Measurements from ENCODE around the gene NEURL1B.
"Not testable (repeated sequence)": the region's sequence is repeated elsewhere in the genome, so short reads cannot be mapped to it uniquely, and the experiment has no call there.

Gene NEURL1B

GRCh38 chr5:172658961-172659501 lies 18.0 kb downstream of the NEURL1B start:
- DNase-seq, result no peak

- DNase-seq, result no peak
These were observed 18.5 kb downstream of the NEURL1B start for GRCh38 chr5:172659570-172659908.

DNA sequence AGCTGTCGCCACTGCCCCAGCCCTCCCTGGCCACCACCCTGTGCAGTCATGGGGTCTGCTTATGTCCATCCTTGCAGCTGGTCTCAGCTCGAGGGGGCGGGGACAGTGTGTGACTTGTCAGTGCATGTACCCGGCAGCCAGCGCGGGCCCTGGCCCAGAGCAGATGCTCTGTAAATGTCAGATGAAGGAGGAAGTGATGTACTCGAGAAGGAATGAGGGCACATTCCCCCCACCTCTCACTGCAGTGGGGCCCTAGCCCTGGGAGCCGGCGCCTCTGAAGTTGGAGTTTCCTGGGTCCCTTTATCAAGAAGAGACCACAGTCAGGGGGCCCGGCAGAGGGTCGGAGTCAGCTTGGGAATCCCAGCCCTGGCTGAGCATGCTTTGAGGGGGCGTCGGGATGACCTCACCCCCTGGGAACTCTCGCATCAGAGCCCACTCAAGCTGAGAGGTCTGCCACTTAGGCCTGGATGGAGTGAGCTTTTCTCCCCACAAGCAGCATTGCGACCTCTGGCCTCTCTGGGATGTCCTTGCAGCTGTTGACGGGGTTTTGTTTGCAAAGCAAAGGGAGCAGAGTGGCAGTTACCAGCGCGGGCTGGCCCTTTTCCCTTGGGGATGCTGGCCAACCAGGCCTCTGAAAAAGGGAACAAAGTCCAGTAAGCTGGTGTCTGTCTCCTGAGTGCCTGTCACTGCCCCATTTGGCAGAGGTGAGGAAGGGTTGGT lies 19.0 kb downstream of the NEURL1B start:
- DNase-seq, result no peak

- no peak for DNase-seq
These were observed 19.9 kb downstream of the NEURL1B start for GRCh38 chr5:172660974-172661373.

- DNase-seq, result no peak
These were observed 20.5 kb downstream of the NEURL1B start for GRCh38 chr5:172661526-172661925.

- DNase-seq, result no peak
These were observed 21.5 kb downstream of the NEURL1B start for GRCh38 chr5:172662596-172662995.

DNA sequence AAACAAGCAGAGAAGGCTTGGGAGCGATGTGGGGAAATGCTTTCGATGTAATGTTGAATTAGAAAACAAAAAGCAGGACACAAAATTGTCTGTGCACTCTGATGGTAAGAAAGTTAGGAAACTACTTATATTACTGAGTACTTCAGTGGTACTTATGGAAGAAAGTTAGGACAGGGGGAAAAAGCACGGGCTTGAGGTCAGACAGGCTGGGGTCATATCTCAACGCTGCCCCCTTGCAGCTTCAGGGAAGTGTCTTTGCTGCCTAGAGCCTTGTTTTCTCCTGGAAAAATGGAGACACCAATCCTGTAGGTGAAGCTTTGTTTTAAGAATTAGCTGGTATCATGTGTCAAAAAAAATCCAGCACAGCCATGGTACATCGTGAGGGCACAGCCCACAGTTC lies 23.0 kb downstream of the NEURL1B start:
- DNase-seq, result no peak

DNA sequence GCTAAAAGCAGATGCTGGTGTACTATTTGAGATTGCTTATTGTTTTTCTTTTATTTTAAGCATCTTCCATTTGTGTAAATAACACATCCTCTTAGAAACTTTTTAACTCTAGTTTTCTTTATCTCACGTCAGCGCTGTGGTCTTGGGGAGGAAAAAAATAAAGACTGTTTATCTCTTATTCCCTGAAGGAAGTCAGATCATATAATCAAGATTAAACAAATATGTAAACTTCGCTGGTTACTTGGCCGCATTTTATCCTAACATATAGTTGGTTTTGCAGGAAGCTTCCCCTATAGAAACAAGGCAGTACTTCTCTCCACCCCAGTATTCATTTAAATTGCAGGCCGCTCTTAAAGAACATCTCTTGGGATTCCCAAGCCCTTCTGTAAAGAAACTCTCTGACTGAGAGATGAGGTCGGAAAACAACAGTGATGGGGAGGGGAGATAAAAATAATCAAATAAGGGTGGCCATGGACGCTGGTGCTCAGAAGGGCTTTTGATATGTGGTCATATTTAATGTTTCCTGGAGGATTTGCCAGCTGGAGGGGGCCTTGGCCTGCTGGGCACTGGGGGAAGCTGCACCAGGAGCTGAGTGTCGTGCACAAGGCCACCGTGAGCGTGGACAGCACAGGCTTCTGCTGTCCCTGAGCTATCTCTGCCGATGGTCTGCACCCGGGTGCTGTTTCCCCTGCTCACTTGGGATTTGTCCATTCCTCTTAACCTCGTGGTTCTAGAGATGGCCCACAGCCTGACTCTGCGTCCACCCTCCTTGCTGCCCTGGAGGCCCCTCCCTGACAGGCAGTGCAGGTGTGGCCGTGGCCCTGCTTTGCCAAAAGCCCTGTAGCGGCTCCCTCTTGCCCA lies 23.8 kb downstream of the NEURL1B start:
- DNase-seq, result no peak

DNA sequence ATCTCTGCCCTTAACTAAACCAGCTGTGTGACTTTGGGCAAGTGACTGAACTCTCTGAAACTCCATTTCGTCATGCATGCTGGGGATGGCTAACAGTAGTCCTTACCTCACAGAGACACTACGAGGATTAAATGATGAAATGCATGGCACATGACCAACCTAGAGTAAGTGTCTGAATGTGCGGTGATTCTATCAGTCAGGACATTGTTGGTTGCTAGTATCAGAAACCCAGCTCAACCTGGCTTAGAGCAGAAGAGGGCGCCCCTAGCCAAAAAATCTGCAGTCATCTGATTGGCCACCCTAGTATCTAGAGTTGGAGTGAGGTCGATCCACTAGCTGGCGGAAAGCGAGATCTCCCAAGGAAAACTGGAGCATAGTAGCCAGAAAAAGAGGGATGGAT lies 25.2 kb downstream of the NEURL1B start:
- no peak for DNase-seq

DNA sequence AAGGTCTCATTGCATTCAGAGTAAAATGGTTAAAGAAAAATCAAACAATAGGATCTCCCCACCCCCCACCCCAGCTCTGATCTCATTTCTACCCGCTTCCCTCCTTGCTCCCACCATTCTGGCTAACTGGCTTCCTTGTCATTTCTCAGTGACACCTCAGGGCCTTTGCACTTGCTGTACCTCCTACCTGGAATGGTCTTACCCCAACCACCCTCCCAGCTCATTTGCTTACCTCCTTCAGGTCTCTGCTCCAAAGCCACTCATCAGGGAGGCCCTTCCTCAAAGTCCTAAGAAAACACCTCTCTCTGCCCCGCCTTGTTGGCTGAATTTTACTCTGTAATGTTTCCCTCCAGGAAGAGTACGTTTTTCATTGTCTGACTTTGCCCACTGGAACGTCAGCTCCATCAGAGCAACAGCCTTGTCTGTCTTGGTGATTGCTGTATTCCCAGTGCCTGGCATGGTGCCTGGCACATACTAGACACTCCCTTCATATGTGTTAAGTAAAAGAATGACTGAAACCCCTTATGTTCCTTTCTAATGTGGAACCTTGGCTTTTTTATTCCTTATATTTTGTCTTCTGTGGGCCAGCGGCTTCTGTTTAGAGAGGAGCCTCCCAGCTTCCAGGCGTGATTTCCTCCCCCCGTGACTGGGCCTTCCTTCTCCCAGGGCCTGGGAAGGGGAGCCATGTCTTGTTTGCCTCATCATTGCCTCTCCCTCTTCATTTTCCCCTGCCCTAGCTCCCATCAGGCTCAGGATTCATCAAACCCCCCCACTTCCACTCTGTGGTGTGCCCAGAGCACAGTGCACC lies 26.9 kb downstream of the NEURL1B start:
- DNase-seq, result no peak

DNA sequence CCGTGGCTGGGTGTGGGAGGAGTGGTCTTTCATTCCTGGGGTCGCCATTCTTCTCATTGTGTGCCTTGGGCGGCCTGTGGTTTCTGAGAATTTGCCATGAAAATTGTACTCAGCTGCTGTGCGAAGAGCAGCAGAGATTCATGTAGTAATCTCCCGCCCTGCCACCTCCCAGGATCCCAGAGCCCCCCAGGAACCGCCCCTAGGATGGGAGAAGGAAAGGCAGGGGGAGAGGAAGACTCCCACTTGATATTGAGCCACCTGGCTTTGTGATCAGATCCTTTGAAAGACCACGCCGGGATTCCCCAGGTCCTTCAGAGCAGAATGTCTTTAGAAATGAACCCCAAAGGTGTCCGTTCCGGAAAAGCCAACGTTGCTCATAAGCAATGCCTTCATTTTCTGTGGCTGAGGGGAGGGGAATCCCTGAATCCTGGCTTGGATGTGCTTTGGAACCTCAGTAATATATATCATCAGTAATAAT lies 27.6 kb downstream of the NEURL1B start:
- DNase-seq, result no peak

GRCh38 chr5:172669386-172670004 lies 28.4 kb downstream of the NEURL1B start:
- no peak for DNase-seq

DNA sequence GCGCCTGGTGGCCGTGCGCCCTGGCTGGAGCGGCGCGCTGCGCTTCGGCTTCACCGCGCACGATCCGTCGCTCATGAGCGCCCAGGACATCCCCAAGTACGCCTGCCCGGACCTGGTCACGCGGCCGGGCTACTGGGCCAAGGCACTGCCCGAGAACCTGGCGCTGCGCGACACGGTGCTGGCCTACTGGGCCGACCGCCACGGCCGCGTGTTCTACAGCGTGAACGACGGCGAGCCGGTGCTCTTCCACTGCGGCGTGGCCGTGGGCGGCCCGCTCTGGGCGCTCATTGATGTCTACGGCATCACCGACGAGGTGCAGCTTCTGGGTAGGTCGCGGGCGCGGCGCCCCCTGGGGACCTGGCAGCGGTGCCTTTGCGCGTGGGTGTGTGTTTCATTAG lies 28.9 kb downstream of the NEURL1B start:
- no peak for DNase-seq

GRCh38 chr5:172670444-172670843 lies 29.4 kb downstream of the NEURL1B start:
- no peak for DNase-seq

- DNase-seq, result no peak
These were observed 30.0 kb downstream of the NEURL1B start for GRCh38 chr5:172671091-172671490.

- DNase-seq, result no peak
These were observed 31.6 kb downstream of the NEURL1B start for GRCh38 chr5:172672681-172673080.

DNA sequence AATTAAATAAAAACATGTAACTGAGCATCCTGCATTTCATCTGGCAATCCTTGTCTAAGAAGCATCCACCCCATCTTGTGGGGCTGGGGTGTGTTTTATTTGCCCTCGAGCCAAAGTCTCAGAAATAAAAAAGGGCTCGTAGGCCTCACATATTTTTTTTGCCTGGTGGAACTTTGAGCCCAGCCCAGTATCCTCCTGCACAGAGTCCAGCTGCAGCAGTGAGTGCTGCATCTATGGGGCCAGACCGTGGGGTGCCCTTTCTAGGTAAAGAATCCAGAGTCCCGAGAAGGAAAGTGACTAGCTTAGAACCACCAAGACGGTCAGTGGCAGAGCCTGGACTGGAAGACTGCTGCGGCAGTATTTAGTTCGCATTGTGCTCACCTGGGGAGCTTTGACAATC lies 33.1 kb downstream of the NEURL1B start:
- DNase-seq, result no peak

- DNase-seq, result no peak
These were observed 35.9 kb downstream of the NEURL1B start for GRCh38 chr5:172676914-172677475.

DNA sequence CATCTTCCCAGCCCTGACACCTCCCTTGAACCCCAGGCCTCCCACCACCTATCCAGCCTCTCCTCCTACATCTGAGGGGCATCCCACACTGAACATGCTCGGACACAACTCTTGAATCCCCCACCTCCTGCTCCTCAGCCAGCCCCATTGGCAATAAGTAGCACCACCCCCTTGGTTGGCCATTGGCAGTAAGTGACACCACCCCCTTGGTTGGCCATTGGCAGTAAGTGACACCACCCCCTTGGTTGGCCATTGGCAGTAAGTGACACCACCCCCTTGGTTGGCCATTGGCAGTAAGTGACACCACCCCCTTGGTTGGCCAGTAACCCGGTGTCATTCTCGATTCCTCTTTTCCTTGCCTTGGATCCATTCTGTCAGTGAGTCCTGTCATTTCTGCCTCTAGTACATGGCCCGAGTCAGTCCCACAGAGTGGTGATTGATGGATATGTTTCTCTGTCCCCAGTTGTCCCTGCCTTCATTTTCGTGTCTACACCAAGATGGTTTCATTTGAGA lies 37.4 kb downstream of the NEURL1B start:
- DNase-seq, result not testable (repeated sequence)

DNA sequence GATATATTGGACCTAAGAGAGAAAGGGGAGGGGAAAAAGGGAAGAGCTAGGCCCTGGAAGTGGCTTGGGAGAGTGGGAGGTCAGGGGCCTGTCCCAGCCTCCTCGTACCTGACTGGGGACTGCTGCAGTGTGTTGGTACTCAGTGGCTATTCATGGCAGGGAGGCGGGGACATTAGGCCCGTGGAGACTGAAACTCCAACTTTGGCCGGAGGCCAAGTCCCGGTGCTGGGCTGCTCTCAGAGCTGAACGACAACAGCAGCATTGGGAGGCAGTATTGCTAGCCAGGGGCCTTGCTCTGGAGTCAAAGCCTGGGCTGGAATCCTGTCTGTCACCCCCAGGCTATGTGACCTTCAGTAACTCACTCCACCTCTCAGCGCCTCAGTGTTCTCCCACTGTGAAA lies 37.8 kb downstream of the NEURL1B start:
- DNase-seq, result no peak

- no peak for DNase-seq
These were observed 38.7 kb downstream of the NEURL1B start for GRCh38 chr5:172679628-172680212.

GRCh38 chr5:172680921-172681320 lies 39.9 kb downstream of the NEURL1B start:
- DNase-seq, result no peak

All from activated CD4-positive, CD25-positive, alpha-beta regulatory T cell treated with anti-CD3 and anti-CD28 coated beads, Interleukin-2, amount 50 U/mL, for 72 hours (primary cell).